Prostate gland (tissue), 2 donors: Measurements from ENCODE around the gene ACY1. TPM values are rescaled to one million over a fixed set of nuclear protein-coding genes. Genes with fewer than 3 reads are reported as not detected.

Experiments
- DNase-seq: peaks from one replicate; pipeline ENCODE4 v3.0.0-alpha.2; 2019; ENCODE audit warnings: low spot score
- H3K27ac ChIP-seq, 2 donors: fragments of 200-600 bp; sonication (generic); 2 replicates each; pipeline ENCODE4 v1.5.1; 2017 to 2019
- H3K27me3 ChIP-seq: fragments of 200-600 bp; sonication (generic); replicated peaks from 2 replicates; pipeline ENCODE4 v1.5.1; 2019; ENCODE audit not compliant: insufficient read depth
- H3K36me3 ChIP-seq, 2 donors: fragments of 200-600 bp; sonication (generic); 1 replicate in 1 of 2; 2 replicates in 1 of 2; pipeline versions ENCODE4 v1.5.1 to v1.8.1; 2017 to 2019
- H3K4me1 ChIP-seq: fragments of 200-600 bp; sonication (generic); replicated peaks from 2 replicates; pipeline ENCODE4 v1.5.1; 2019
- H3K4me3 ChIP-seq, 2 donors: fragments of 200-600 bp; sonication (generic); 2 replicates each; pipeline ENCODE4 v1.5.1; 2017 to 2019
- H3K9me3 ChIP-seq: fragments of 200-600 bp; sonication (generic); 2 replicates; pipeline ENCODE4 v1.5.1; 2017
- POLR2A ChIP-seq: fragments of 450-650 bp; IDR thresholded peaks from one replicate; pipeline ENCODE4 v1.6.1; 2016; ENCODE audit warnings: antibody characterized with exemption, mild to moderate bottlenecking
- POLR2AphosphoS5 ChIP-seq: sonication (generic); formaldehyde crosslinking; IDR thresholded peaks from one replicate; pipeline ENCODE4 v1.6.1; 2017; ENCODE audit warnings: antibody characterized with exemption
- WGBS: methylation state at CpG from one replicate; pipeline ENCODE4 v1.1.5; 2018; 5-methylcytosine and 5-hydroxymethylcytosine counted together
- intact Hi-C: fragments of 100-400 bp; cut with DNase I; formaldehyde crosslinking; loops from one replicate; pipeline ENCODE4 v1.14.2; 2022
- total RNA-seq, 2 donors: library from RNA; depleted of rRNA; stranded (reverse); fragments of >200 nt; gene quantifications; one replicate each; pipeline ENCODE4 v1.1.0, GENCODE V29; 2016
- TF ChIP-seq, protein P1 (sequence below), 4 experiments: fragments of 200-600 bp in 2 of 4; fragments of 450-650 bp in 2 of 4; sonication (generic) in 2 of 4; IDR thresholded peaks; 1 replicate in 3 of 4; 2 replicates in 1 of 4; pipeline ENCODE4 v1.5.1; 2016 to 2019; ENCODE audit warnings: antibody characterized with exemption in 4 of 4, mild to moderate bottlenecking in 2 of 4, moderate library complexity in 2 of 4

Gene ACY1
- total RNA-seq, 2 donors from 2014 or later: 42.1 to 82.6 TPM

GRCh38 chr3:52010431-52010830 lies 27.1 kb downstream of the ACY1 start:
- DNase-seq: no peak
- intact Hi-C loops: no loop called here
- no peaks in the 10 kb centered on the region for H3K9me3 ChIP-seq
- H3K36me3 ChIP-seq: no peaks in the 10 kb centered on the region
- TF ChIP-seq POLR2A (no peak), POLR2AphosphoS5 (no peak)
- TF ChIP-seq, protein P1, sequence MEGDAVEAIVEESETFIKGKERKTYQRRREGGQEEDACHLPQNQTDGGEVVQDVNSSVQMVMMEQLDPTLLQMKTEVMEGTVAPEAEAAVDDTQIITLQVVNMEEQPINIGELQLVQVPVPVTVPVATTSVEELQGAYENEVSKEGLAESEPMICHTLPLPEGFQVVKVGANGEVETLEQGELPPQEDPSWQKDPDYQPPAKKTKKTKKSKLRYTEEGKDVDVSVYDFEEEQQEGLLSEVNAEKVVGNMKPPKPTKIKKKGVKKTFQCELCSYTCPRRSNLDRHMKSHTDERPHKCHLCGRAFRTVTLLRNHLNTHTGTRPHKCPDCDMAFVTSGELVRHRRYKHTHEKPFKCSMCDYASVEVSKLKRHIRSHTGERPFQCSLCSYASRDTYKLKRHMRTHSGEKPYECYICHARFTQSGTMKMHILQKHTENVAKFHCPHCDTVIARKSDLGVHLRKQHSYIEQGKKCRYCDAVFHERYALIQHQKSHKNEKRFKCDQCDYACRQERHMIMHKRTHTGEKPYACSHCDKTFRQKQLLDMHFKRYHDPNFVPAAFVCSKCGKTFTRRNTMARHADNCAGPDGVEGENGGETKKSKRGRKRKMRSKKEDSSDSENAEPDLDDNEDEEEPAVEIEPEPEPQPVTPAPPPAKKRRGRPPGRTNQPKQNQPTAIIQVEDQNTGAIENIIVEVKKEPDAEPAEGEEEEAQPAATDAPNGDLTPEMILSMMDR (IDR thresholded peaks at IDR 0.05): no peak
- no peak overlapping the region for H3K4me3 ChIP-seq
- no peaks in the 10 kb centered on the region for H3K27me3 ChIP-seq
- peaks cover 4% of the 10 kb centered on the region for H3K4me1 ChIP-seq
- no peak overlapping the region for H3K27ac ChIP-seq

DNA sequence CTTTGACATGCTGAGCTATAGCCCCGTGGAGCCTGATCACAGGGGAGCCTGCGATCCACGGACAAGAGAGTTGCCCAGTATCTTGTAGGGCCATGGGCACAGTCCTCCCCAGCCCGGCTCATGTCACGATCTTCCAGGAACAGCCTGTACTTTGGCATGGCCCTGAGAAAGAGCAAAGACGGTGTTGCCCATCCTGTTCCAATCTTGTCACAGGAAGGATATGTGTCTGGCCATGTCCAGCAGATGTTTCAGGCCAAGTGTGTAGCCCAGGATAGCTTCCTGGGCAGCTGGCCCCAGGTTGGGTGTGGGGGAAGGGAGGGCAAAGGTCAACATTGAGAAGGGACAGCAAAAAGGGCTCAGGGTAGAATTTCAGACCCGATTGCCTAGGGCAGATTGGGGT lies 29.4 kb downstream of the ACY1 start:
- Histone ChIP-seq H3K9me3 (no peaks in the 10 kb centered on the region), H3K4me1 (no peaks in the 10 kb centered on the region), H3K4me3 (no peak overlapping the region), H3K36me3 (no peaks in the 10 kb centered on the region), H3K27ac (no peak overlapping the region), H3K27me3 (no peaks in the 10 kb centered on the region)
- no peak for DNase-seq
- intact Hi-C loops: no loop called here
- 62% methylated on average over 7 of the region's 7 CpGs for WGBS
- no peak for TF ChIP-seq POLR2A
- TF ChIP-seq POLR2AphosphoS5: peak; percentile 23

DNA sequence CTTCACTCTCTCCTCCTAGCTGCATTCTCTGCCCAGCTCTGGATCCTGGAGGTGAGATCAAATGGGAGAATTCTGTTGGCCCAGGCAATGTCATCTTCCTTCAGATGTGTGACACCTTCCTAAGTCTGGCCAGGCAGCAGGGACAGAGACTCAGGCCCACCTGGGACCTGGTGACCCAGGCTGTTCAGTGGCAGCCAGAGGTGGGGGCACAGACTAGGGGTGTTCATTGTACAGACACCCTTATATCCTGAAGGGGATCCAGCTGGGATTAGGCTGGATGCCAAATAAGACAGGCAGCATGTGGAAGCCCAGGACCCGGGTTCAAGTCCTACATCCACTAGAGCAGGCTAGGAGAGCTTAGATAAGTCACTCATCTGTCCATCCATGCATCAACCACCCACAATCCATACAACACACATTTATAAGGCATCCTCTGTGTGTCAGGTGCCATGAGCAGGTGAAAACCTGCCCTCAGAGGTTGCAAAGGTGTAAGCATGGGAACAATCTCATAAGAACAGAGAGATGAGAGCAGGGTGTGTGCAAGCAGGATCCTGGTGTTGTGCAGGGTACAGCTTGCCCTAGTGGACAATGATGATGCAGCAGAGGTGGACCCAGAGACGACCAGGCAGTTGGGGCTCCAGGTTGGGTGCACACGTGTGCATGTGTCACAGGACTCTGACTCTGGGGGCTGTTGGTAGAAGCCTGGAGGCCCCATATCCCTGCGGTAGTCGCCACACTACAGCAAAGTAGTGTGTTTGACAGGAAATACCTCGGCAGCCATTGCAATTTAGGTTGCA lies 30.7 kb downstream of the ACY1 start:
- no peaks in the 10 kb centered on the region for H3K27me3 ChIP-seq
- 83% methylated on average over 6 of the region's 6 CpGs for WGBS
- TF ChIP-seq, protein P1 (IDR thresholded peaks at IDR 0.05): no peak
- TF ChIP-seq POLR2A (no peak), POLR2AphosphoS5 (no peak)
- H3K4me3 ChIP-seq: no peak overlapping the region
- no peaks in the 10 kb centered on the region for H3K4me1 ChIP-seq
- H3K27ac ChIP-seq: no peak overlapping the region
- intact Hi-C loops: no loop called here
- H3K36me3 ChIP-seq: no peaks in the 10 kb centered on the region
- DNase-seq: no peak
- no peaks in the 10 kb centered on the region for H3K9me3 ChIP-seq

GRCh38 chr3:52014613-52015012 lies 31.3 kb downstream of the ACY1 start:
- no peaks in the 10 kb centered on the region for H3K36me3 ChIP-seq
- no peaks in the 10 kb centered on the region for H3K9me3 ChIP-seq
- no peak for DNase-seq
- no peak for TF ChIP-seq POLR2AphosphoS5
- TF ChIP-seq, protein P1 (IDR thresholded peaks at IDR 0.05): no peak
- no peak for TF ChIP-seq POLR2A
- H3K4me3 ChIP-seq: no peak overlapping the region
- intact Hi-C loops: loop anchor here (5.0 kb wide), 1 partner anchor 38 kb away; no protein-coding TSS in a partner anchor
- H3K27me3 ChIP-seq: no peaks in the 10 kb centered on the region
- H3K27ac ChIP-seq: no peak overlapping the region
- WGBS: 76% methylated on average over 8 of the region's 8 CpGs
- no peaks in the 10 kb centered on the region for H3K4me1 ChIP-seq

- no peak for DNase-seq
- Histone ChIP-seq H3K9me3 (no peaks in the 10 kb centered on the region), H3K27me3 (no peaks in the 10 kb centered on the region), H3K36me3 (no peaks in the 10 kb centered on the region), H3K27ac (no peak overlapping the region), H3K4me3 (no peak overlapping the region), H3K4me1 (no peaks in the 10 kb centered on the region)
- WGBS: 89% methylated on average over 13 of the region's 13 CpGs
- intact Hi-C loops: loop anchor here (5.0 kb wide), 1 partner anchor 37 kb away; no protein-coding TSS in a partner anchor
- TF ChIP-seq POLR2A (no peak), POLR2AphosphoS5 (no peak)
- TF ChIP-seq, protein P1 (IDR thresholded peaks at IDR 0.05): no peak
Observed at GRCh38 chr3:52015438-52016228, 32.3 kb downstream of the ACY1 start.
